ENCODE data around the gene TMX2.
"Not testable (repeated sequence)": the region's sequence is repeated elsewhere in the genome, so short reads cannot be mapped to it uniquely, and the experiment has no call there.

The TMX2 gene

DNA sequence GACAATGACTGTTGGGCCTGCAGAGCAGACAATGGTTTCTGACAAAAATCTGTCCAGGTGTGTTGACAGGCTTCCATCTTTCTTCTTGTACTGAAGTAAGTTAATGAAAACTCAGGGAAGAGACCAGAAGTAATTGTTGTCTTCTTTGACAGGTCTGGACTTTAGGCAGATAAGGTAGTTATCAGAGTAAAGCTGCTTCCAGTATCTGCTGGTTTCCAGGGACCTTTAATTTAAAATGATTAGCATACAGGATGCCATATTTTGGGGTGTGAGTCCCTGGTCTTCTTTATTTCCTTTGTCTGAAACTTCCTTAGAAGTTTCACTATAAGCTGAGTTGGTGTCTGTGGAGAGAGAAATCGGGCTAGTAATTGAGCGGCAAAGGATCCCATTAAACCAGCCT is 1.4 kb downstream of the TMX2 start:
- H3K4me3 ChIP-seq (ENCODE audit: low read length) = peak overlapping the region; percentile 100
- no peak for DNase-seq (ENCODE audit: low read depth)
- TF ChIP-seq, protein P1, sequence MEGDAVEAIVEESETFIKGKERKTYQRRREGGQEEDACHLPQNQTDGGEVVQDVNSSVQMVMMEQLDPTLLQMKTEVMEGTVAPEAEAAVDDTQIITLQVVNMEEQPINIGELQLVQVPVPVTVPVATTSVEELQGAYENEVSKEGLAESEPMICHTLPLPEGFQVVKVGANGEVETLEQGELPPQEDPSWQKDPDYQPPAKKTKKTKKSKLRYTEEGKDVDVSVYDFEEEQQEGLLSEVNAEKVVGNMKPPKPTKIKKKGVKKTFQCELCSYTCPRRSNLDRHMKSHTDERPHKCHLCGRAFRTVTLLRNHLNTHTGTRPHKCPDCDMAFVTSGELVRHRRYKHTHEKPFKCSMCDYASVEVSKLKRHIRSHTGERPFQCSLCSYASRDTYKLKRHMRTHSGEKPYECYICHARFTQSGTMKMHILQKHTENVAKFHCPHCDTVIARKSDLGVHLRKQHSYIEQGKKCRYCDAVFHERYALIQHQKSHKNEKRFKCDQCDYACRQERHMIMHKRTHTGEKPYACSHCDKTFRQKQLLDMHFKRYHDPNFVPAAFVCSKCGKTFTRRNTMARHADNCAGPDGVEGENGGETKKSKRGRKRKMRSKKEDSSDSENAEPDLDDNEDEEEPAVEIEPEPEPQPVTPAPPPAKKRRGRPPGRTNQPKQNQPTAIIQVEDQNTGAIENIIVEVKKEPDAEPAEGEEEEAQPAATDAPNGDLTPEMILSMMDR (IDR thresholded peaks at IDR 0.05; ENCODE audit: insufficient read depth, low read depth, low read length, missing control alignments) = no peak

DNA sequence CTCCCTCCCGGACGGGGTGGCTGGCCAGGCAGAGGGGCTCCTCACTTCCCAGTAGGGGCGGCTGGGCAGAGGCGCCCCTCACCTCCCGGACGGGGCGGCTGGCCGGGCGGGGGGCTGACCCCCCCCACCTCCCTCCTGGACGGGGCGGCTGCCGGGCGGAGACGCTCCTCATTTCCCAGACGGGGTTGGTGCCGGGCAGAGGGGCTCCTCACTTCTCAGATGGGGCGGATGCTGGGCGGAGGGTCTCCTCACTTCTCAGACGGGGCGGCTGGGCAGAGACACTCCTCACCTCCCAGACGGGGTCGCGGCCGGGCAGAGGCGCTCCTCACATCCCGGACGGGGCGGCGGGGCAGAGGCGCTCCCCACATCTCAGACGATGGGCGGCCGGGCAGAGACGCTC is 4.3 kb downstream of the TMX2 start:
- DNase-seq (ENCODE audit: low read depth); H3K4me3 ChIP-seq (ENCODE audit: low read length): not testable (repeated sequence)

DNA sequence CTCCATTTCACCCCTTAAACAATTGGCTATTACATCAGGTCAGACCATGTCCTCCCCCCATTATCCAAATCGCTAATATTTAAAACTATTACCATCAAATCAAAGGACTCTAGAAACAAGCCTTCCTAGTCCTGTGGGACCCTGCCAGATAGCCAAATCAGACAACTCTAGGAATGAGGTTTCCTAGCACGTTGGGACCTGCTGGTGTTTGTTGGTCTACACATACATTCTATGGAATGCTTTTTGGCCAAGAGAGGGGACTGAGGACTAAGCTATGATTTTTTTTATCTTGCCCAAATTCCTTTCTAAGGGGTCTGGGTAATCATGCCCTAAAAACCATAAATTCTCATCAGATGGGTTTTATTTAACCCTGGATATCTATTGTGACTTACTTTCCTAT is 14.8 kb downstream of the TMX2 start:
- no peak overlapping the region for H3K4me3 ChIP-seq (ENCODE audit: low read length)
- DNase-seq (ENCODE audit: low read depth) = peak; percentile 53
- TF ChIP-seq, protein P1 (IDR thresholded peaks at IDR 0.05; ENCODE audit: insufficient read depth, low read depth, low read length, missing control alignments) = no peak

DNA sequence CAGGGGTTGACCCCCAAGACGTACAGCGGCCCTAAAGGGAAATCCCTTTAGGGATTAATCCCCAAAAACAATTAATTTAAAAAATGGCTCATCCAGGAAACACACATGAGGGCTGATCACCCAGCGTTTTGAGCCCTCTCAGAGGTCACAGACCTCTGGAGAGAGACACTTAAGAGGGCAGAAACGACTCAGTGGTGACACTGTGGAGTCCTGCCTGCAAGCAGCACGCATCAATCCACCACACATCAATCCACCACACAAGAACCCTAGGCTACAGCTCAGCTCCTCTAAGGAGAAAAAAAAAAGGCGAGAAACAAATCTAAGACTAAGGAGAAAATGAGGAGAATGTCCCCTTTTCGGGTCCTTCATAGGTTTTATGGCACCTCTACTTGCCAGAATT is 16.4 kb downstream of the TMX2 start:
- TF ChIP-seq, protein P1 (IDR thresholded peaks at IDR 0.05; ENCODE audit: insufficient read depth, low read depth, low read length, missing control alignments) = no peak
- DNase-seq (ENCODE audit: low read depth) = no peak
- no peak overlapping the region for H3K4me3 ChIP-seq (ENCODE audit: low read length)

DNA sequence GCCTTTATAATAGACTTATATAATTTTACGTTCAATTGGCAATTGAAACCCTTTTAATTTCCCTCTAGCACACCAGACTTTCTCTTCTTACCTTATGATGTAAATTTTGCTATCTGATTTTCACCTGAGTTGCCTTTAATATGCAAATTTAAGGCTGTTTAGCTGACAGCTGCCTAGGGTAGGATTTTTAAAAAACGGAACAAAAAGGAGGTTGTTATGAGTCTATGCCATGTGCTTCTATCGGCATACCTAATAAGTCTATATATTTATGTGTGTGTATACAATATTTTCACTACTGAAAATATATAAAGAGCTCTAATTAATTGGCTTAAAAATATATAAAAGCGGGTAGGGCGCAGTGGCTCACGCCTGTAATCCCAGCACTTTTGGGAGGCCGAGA is 17.1 kb downstream of the TMX2 start:
- TF ChIP-seq, protein P1 (IDR thresholded peaks at IDR 0.05; ENCODE audit: insufficient read depth, low read depth, low read length, missing control alignments) = no peak
- no peak overlapping the region for H3K4me3 ChIP-seq (ENCODE audit: low read length)
- no peak for DNase-seq (ENCODE audit: low read depth)

DNA sequence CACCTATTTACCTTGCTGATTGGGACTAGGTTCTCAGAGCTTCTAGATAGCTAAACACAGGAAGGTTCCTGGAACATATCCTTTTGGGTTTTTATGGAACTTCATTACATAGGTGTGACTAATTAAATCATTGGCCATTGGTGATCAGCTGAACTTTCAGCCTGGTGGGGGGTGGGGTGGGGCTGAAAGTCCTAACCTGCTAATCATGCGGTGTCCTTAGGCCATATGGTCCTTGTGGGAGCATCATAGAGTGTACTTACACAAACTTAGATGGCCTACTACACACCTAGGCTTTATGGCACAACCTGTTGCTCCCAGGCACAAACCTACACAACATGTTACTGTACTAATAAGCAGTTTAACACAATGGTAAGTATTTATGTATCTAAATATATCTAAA is 20.3 kb downstream of the TMX2 start:
- no peak overlapping the region for H3K4me3 ChIP-seq (ENCODE audit: low read length)
- TF ChIP-seq, protein P1 (IDR thresholded peaks at IDR 0.05; ENCODE audit: insufficient read depth, low read depth, low read length, missing control alignments) = no peak
- DNase-seq (ENCODE audit: low read depth) = no peak

DNA sequence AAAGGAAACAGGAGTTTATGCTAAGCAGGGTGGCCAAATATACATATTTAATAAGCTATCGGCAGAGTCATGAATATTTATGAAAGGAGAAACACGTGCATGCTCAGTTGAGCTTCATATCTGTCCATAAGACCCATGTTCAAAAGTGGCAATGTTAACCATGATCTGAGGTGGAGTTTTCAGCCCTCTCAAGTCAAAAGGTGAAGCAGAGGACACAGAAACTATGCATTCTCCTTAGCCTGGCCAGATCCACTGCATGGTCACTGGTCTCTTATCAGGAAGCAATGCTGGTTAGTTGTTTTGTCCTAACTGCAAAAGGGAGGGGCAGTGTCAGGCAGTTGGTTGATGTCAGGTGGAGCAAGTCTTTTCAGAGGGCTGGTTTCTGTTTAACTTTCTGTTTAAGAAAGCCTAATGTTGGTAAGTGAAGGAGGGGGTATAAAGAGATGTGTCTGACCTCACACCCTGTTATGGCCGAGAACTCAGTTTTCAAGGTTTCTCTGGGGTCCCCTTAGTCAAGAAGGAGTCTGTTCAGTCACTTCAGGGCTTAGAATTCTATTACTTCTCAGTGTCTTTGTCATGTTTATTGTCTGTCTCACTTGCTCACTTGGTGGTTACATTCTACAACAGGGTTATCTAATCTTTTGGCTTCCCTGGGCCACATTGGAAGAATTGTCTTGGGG is 23.4 kb downstream of the TMX2 start:
- no peak for DNase-seq (ENCODE audit: low read depth)
- TF ChIP-seq, protein P1 (IDR thresholded peaks at IDR 0.05; ENCODE audit: insufficient read depth, low read depth, low read length, missing control alignments) = no peak

More for the DNA sequence above, 23.4 kb downstream of the TMX2 start:
- no peak overlapping the region for H3K4me3 ChIP-seq (ENCODE audit: low read length)

Measured in epithelial cell of esophagus (primary cell).